ENCODE data around the gene PIK3R5. TPM values are rescaled to one million over a fixed set of nuclear protein-coding genes. Genes with fewer than 3 reads are reported as not detected.

PIK3R5 gene
- total RNA-seq, 1 donor from 2014 or later: 14.5 TPM

DNA sequence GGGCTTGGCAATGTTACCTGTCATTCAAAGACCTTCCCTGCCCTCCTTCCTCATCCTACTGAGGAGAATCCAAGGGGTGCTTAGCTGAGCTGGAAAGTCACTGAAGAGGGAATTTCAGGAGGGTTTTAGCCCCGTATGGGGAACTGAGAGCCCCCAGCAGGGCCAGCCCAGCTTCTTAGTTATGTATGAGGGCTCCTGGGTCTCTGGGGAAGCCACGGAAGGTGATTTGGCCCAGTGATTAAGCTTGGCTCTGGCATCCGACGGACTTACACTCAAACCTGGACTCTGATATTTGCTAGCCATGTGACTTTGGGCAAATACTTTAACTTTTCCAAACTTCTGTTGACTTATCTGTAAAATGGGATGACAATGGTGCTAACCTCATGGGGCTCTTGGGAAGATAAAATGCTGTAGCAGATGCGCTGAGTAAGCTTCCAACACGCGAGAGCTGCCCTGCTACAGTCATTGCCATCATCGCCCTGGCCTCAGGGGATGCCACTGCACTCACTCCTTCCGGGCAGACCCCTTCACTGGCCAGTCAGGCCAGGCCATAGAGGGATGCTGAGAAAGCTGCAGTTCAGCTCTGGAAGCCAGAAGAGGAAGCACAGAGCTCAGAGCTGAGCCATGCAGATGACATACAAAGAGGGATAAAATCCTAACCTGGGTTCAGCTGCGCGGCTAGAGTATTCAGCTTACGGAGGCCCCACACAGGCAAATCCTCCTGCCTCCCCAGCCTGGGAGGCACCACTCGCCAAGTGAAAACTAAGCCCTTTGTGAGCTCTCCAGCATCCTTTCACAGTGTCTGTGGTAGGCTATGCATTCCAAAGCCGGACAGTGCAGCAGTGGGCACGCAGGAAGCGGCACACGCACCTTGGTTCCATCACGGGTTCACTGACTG lies 53.2 kb downstream of the PIK3R5 start:
- Mint-ChIP-seq H3K27ac (ENCODE audit: unreplicated experiment) (no peak overlapping the region), H3K36me3 (ENCODE audit: low read depth, unreplicated experiment) (peaks cover 6% of the 10 kb centered on the region), H3K9me3 (ENCODE audit: unreplicated experiment) (peaks cover 5% of the 10 kb centered on the region), H3K4me1 (ENCODE audit: unreplicated experiment) (no peaks in the 10 kb centered on the region), H3K27me3 (ENCODE audit: unreplicated experiment) (peaks cover 4% of the 10 kb centered on the region), H3K4me3 (ENCODE audit: unreplicated experiment) (no peak overlapping the region)
- no peak for TF ChIP-seq CTCF (IDR thresholded peaks at IDR 0.05; ENCODE audit: unreplicated experiment)
- no peak for DNase-seq (ENCODE audit: low spot score)

DNA sequence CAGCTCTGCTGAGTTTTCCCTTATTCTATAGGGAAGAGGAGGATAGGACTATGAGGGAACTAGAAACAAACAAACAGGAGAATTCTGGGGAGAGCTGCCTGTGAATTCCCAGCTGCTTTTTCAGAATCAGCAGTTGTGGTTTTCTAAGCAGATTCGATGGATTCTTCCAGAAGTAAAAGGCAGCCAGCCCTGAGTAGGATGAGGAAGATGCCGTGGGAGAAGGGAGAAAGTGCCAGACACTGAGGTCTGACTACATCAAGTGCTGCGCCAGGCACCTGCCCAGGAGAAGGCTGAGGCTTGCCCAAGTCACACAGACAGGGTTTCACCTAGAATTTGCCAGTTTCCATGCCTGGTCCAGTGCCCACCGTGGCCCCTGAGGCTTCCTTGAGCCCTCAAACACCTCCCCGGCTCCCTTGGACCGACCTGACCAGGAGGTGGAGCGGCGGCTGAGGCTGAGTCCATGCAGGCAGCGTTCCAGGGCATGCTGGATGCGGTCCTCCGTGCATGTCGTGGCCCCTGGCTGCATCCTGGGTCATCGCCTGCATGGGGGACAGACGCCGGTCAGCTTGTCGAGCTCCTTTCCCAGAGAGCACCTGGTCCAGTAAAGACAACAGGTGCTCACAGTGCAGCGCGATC lies 54.4 kb downstream of the PIK3R5 start:
- Mint-ChIP-seq H3K9me3 (ENCODE audit: unreplicated experiment) (no peaks in the 10 kb centered on the region), H3K27ac (ENCODE audit: unreplicated experiment) (no peak overlapping the region)

DNA sequence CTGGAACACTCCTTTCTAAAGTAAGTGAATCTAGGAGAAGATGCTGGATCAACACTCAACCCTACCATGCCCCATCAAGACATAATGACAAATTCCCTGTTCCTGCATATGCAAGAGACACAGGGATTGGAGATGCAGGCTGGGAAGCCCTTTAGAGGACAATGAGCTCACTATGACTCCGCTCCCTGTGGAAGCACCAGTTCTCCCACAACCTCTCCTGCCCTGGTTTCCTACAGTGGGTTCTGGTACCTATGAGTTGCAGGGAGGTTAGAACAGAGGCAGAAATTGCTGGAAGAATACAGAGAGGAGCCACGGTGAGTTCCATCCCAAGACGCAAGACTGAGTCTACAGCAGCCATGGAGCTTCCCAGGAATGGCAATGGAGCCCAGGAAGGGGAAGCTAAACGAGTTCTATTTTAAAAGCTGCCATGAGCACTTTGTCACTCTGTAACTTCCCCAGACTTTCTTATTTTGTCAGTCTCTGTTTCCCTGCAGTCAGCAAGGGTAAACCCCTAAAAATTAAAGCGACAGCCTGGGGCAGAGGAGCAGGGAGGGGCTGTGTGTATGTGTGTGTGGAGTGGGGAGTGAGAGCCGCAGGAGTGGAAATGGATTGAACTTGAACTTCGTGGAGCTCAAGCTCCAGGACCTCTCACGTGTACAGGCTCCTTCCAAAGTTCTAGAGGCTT lies 55.8 kb downstream of the PIK3R5 start:
- no peak overlapping the region for H3K4me3 Mint-ChIP-seq (ENCODE audit: unreplicated experiment)

More for the DNA sequence above, 54.4 kb downstream of the PIK3R5 start:
- H3K4me3 Mint-ChIP-seq (ENCODE audit: unreplicated experiment): no peak overlapping the region
- DNase-seq (ENCODE audit: low spot score): no peak
- H3K36me3 Mint-ChIP-seq (ENCODE audit: low read depth, unreplicated experiment): no peaks in the 10 kb centered on the region
- H3K27me3 Mint-ChIP-seq (ENCODE audit: unreplicated experiment): peaks cover 2% of the 10 kb centered on the region
- H3K4me1 Mint-ChIP-seq (ENCODE audit: unreplicated experiment): no peaks in the 10 kb centered on the region
- no peak for TF ChIP-seq CTCF (IDR thresholded peaks at IDR 0.05; ENCODE audit: unreplicated experiment)

DNA sequence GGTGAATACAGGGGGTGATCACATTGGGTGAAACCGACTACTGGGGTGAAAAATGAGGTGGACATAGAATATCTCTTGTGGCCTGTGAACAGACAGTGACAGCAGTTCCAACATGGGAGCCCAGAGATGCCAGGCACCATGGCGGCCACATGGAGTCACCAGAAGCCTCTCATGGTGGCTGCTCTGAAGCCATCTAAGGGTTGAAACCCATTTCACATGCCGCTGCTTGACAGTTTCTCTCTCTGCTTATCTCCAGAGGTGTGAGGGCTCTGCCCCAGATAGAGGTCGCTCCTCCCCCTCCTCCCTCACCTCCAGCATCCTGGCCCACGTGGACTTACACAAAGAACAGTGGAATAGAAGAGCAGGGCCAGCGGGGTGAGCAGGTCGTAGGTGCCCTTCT lies 60.2 kb downstream of the PIK3R5 start:
- no peak for DNase-seq (ENCODE audit: low spot score)
- no peak overlapping the region for H3K4me3 Mint-ChIP-seq (ENCODE audit: unreplicated experiment)
- TF ChIP-seq CTCF (IDR thresholded peaks at IDR 0.05; ENCODE audit: unreplicated experiment): no peak
- peaks cover 13% of the 10 kb centered on the region for H3K36me3 Mint-ChIP-seq (ENCODE audit: low read depth, unreplicated experiment)
- no peaks in the 10 kb centered on the region for H3K9me3 Mint-ChIP-seq (ENCODE audit: unreplicated experiment)
- H3K27me3 Mint-ChIP-seq (ENCODE audit: unreplicated experiment): peaks cover 1% of the 10 kb centered on the region
- H3K27ac Mint-ChIP-seq (ENCODE audit: unreplicated experiment): no peak overlapping the region
- no peaks in the 10 kb centered on the region for H3K4me1 Mint-ChIP-seq (ENCODE audit: unreplicated experiment)

More for the DNA sequence above, 55.8 kb downstream of the PIK3R5 start:
- DNase-seq (ENCODE audit: low spot score): no peak
- no peak overlapping the region for H3K27ac Mint-ChIP-seq (ENCODE audit: unreplicated experiment)
- no peaks in the 10 kb centered on the region for H3K9me3 Mint-ChIP-seq (ENCODE audit: unreplicated experiment)
- no peaks in the 10 kb centered on the region for H3K4me1 Mint-ChIP-seq (ENCODE audit: unreplicated experiment)
- peaks cover 5% of the 10 kb centered on the region for H3K36me3 Mint-ChIP-seq (ENCODE audit: low read depth, unreplicated experiment)
- no peak for TF ChIP-seq CTCF (IDR thresholded peaks at IDR 0.05; ENCODE audit: unreplicated experiment)
- peaks cover 2% of the 10 kb centered on the region for H3K27me3 Mint-ChIP-seq (ENCODE audit: unreplicated experiment)

Data from endothelial cell (in vitro differentiated cells).